Subcutaneous abdominal adipose tissue (tissue), 5 donors: Measurements from ENCODE around the gene BEND6.
"Not testable (repeated sequence)": the region's sequence is repeated elsewhere in the genome, so short reads cannot be mapped to it uniquely, and the experiment has no call there.

Source experiments
- H3K27ac ChIP-seq: one replicate; pipeline ENCODE4 v1.7.0; 2013; ENCODE audit warnings: low read depth, mild to moderate bottlenecking, inconsistent platforms, low read length, moderate library complexity
- H3K27me3 ChIP-seq, 5 donors: one replicate each; pipeline ENCODE4 v1.7.0; 2013; ENCODE audit warnings: low read length in 5 of 5, inconsistent platforms in 1 of 5; ENCODE audit not compliant: control insufficient read depth in 5 of 5, insufficient read depth in 4 of 5
- H3K36me3 ChIP-seq, 5 donors: one replicate each; pipeline ENCODE4 v1.7.0; 2013; ENCODE audit warnings: low read length in 5 of 5; ENCODE audit not compliant: control insufficient read depth in 5 of 5, insufficient read depth in 5 of 5
- H3K4me1 ChIP-seq, 5 donors: one replicate each; pipeline ENCODE4 v1.7.0; 2013; ENCODE audit warnings: low read length in 5 of 5, mild to moderate bottlenecking in 3 of 5, moderate library complexity in 1 of 5; ENCODE audit not compliant: control insufficient read depth in 5 of 5, insufficient read depth in 5 of 5
- H3K4me3 ChIP-seq, 5 donors: one replicate each; pipeline ENCODE4 v1.7.0; 2013; ENCODE audit warnings: low read length in 5 of 5, low read depth in 1 of 5
- H3K9ac ChIP-seq, 5 donors: one replicate each; pipeline ENCODE4 v1.7.0; 2013; ENCODE audit warnings: low read length in 5 of 5, mild to moderate bottlenecking in 4 of 5, moderate library complexity in 3 of 5
- H3K9me3 ChIP-seq, 5 donors: one replicate each; pipeline ENCODE4 v1.7.0; 2013; ENCODE audit warnings: low read length in 5 of 5; ENCODE audit not compliant: control insufficient read depth in 5 of 5
- donor health status: healthy.
- donor health status: healthy.
- donor health status: healthy.
- donor health status: healthy.
- donor health status: healthy.

The BEND6 gene

DNA sequence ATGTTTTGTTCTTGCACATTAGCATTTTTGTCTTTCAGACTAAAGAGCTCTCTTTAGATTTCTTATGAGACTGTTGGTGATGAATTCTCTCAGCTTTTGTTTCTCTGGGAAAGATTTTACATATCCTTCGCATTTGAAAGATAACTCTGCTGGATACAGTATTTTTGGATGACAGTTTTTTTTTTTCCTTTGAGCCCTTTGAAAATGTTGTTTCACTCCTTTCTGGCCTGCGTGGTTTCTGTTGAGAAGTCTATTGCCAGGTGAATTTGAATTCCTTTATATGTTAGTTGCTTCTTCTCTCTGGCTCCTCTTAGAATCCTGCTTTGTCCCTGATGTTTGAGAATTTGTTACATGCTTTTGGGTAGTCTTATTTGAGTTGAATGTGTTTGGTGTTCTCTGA is 69.4 kb downstream of the BEND6 start:
- H3K9me3 ChIP-seq = peaks cover 3 to 12% (median 6%) of the 10 kb centered on the region in 5 donors
- no peaks in the 10 kb centered on the region for H3K4me1 ChIP-seq
- H3K27me3 ChIP-seq = no peaks in the 10 kb centered on the region
- no peak overlapping the region for H3K27ac ChIP-seq
- H3K9ac ChIP-seq = no peak overlapping the region
- H3K36me3 ChIP-seq = no peaks in the 10 kb centered on the region
- H3K4me3 ChIP-seq = no peak overlapping the region

GRCh38 chr6:57024775-57025174 is 69.9 kb downstream of the BEND6 start:
- Histone ChIP-seq H3K4me3 (no peak overlapping the region), H3K9me3 (peaks cover 3 to 12% (median 6%) of the 10 kb centered on the region in 5 donors)

GRCh38 chr6:57026001-57026400 is 71.1 kb downstream of the BEND6 start:
- H3K4me3 ChIP-seq = no peak overlapping the region

More at GRCh38 chr6:57024775-57025174, 69.9 kb downstream of the BEND6 start:
- Histone ChIP-seq H3K4me1 (no peaks in the 10 kb centered on the region), H3K36me3 (no peaks in the 10 kb centered on the region), H3K27ac (no peak overlapping the region), H3K9ac (no peak overlapping the region), H3K27me3 (no peaks in the 10 kb centered on the region)

DNA sequence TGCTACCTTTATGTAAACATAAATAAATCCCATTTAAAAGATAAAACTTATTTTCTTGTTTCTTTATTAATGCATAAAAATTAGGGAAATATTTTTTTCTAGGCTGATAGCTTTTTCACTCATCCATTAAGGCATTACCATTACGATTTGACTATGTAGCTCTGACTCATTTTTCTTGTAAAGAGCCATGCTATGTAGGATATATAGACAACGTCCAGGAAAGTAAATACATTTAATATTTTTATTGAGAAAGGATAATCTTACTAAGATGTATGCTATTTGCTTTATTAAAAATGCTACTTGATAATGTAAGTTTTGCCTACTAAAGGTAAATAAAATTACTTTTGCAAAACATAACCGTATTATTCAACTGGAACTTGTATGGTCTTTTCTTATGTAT is 72.4 kb downstream of the BEND6 start:
- Histone ChIP-seq H3K27ac (no peak overlapping the region), H3K9ac (no peak overlapping the region), H3K4me1 (peaks cover 0 to 3% (median 0%) of the 10 kb centered on the region in 5 donors), H3K36me3 (no peaks in the 10 kb centered on the region), H3K4me3 (no peak overlapping the region), H3K27me3 (no peaks in the 10 kb centered on the region), H3K9me3 (peaks cover 3 to 12% (median 6%) of the 10 kb centered on the region in 5 donors)

More at GRCh38 chr6:57026001-57026400, 71.1 kb downstream of the BEND6 start:
- no peak overlapping the region for H3K9ac ChIP-seq
- no peaks in the 10 kb centered on the region for H3K27me3 ChIP-seq
- H3K27ac ChIP-seq = no peak overlapping the region
- H3K36me3 ChIP-seq = no peaks in the 10 kb centered on the region
- peaks cover 3 to 12% (median 6%) of the 10 kb centered on the region in 5 donors for H3K9me3 ChIP-seq
- no peaks in the 10 kb centered on the region for H3K4me1 ChIP-seq

GRCh38 chr6:57029213-57029612 is 74.3 kb downstream of the BEND6 start:
- no peak overlapping the region for H3K4me3 ChIP-seq
- H3K9ac ChIP-seq = no peak overlapping the region
- H3K36me3 ChIP-seq = no peaks in the 10 kb centered on the region
- no peaks in the 10 kb centered on the region for H3K27me3 ChIP-seq
- H3K9me3 ChIP-seq = peaks cover under 1 to 9% (median 5%) of the 10 kb centered on the region in 5 donors
- no peak overlapping the region for H3K27ac ChIP-seq
- H3K4me1 ChIP-seq = peaks cover 0 to 3% (median 0%) of the 10 kb centered on the region in 5 donors

GRCh38 chr6:57033228-57033627 is 78.3 kb downstream of the BEND6 start:
- H3K27ac ChIP-seq = no peak overlapping the region
- H3K9me3 ChIP-seq = no peaks in the 10 kb centered on the region
- peaks cover 0 to 3% (median 0%) of the 10 kb centered on the region in 5 donors for H3K27me3 ChIP-seq
- H3K36me3 ChIP-seq = no peaks in the 10 kb centered on the region
- H3K4me3 ChIP-seq = no peak overlapping the region
- peaks cover 0 to 3% (median 0%) of the 10 kb centered on the region in 5 donors for H3K4me1 ChIP-seq
- no peak overlapping the region for H3K9ac ChIP-seq

- no peak overlapping the region for H3K9ac ChIP-seq
- no peaks in the 10 kb centered on the region for H3K36me3 ChIP-seq
- H3K9me3 ChIP-seq = no peaks in the 10 kb centered on the region
- no peak overlapping the region for H3K27ac ChIP-seq
- peaks cover 0 to 5% (median 0%) of the 10 kb centered on the region in 5 donors for H3K27me3 ChIP-seq
- H3K4me1 ChIP-seq = peaks cover 0 to 3% (median 0%) of the 10 kb centered on the region in 5 donors
- no peak overlapping the region for H3K4me3 ChIP-seq
Observed at GRCh38 chr6:57035549-57035948, 80.6 kb downstream of the BEND6 start.

- Histone ChIP-seq H3K4me1 (no peaks in the 10 kb centered on the region), H3K9ac (no peak overlapping the region), H3K27ac (no peak overlapping the region), H3K27me3 (peaks cover 0 to 5% (median 3%) of the 10 kb centered on the region in 5 donors), H3K9me3 (no peaks in the 10 kb centered on the region), H3K36me3 (no peaks in the 10 kb centered on the region), H3K4me3 (no peak overlapping the region)
Observed at GRCh38 chr6:57038906-57039305, 84.0 kb downstream of the BEND6 start.

DNA sequence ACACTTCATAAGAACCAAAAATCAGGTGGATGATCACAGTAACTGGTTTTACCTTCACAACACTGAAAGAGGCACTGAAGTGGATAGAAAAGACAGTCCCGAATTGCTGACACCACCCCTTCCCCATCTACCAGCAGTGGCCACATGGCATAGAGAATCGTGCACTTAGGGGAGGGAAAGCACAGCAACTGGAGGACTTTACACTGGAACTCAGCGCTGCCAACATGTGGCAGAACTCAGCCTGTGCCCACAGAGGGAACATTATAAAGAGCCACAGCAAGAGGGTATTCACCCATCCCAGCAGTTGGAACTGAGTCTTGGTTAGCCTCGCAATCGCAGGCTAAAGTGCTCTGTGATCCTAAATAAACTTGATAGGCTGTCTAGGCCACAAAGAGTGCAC is 85.1 kb downstream of the BEND6 start:
- Histone ChIP-seq H3K27me3 (peaks cover 0 to 5% (median 3%) of the 10 kb centered on the region in 5 donors), H3K27ac (no peak overlapping the region), H3K36me3 (no peaks in the 10 kb centered on the region), H3K4me3 (no peak overlapping the region), H3K4me1 (no peaks in the 10 kb centered on the region), H3K9ac (no peak overlapping the region), H3K9me3 (no peaks in the 10 kb centered on the region)

GRCh38 chr6:57044061-57044460 is 89.2 kb downstream of the BEND6 start:
- H3K9ac ChIP-seq, H3K27me3 ChIP-seq, H3K36me3 ChIP-seq, H3K27ac ChIP-seq, H3K9me3 ChIP-seq, H3K4me3 ChIP-seq: not testable (repeated sequence)
- H3K4me1 ChIP-seq = peaks cover 0 to 12% (median 4%) of the 10 kb centered on the region in 5 donors
